MM.1S (cell line): ENCODE data around the gene GSX1.

Source experiments
- CTCF ChIP-seq: fragments of 300-600 bp; sonication (generic); IDR thresholded peaks from 2 replicates; pipeline ENCODE4 v1.5.1; 2016; ENCODE audit warnings: antibody characterized with exemption, low read length, mixed read lengths
- EZH2 ChIP-seq: fragments of 300-600 bp; sonication (generic); optimal IDR thresholded peaks from 2 replicates; pipeline ENCODE3; 2017; ENCODE audit warnings: low read depth, mild to moderate bottlenecking, antibody characterized with exemption, low read length, mixed read lengths
- EZH2phosphoT487 ChIP-seq: fragments of 300-600 bp; sonication (generic); IDR thresholded peaks from 2 replicates; pipeline ENCODE4 v1.6.1; 2018; ENCODE audit warnings: antibody characterized with exemption, low read length

GRCh38 chr13:27790523-27790922, 1.8 kb upstream of the GSX1 start:
- TF ChIP-seq CTCF, result no peak
- no peak for TF ChIP-seq EZH2
- no peak for TF ChIP-seq EZH2phosphoT487
